Measurements from ENCODE around the gene TXK.
A peak's percentile ranks its signal among the peaks of the same experiment; 100 is the strongest.

The TXK gene

DNA sequence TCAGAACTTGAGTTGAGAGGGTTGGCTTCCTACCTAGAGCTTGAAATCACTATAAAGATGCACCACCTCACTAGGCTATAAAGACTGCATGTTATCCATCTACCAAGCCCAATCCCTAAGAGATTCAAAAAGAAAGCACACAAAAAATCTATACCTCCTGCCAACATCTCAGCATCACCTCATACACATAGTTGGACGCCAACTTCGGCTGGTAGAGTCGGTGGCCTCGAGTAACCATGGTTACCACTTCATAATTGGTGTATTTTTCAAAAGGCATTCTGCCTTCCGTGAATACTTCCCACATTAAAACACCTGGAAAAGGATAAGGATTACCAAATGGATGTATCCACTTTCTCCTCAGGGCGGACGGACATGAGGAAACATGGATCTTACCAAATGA lies 4.5 kb upstream of the TXK start:
- no peak for DNase-seq (ENCODE audit: low spot score)
- TF ChIP-seq, protein P1, sequence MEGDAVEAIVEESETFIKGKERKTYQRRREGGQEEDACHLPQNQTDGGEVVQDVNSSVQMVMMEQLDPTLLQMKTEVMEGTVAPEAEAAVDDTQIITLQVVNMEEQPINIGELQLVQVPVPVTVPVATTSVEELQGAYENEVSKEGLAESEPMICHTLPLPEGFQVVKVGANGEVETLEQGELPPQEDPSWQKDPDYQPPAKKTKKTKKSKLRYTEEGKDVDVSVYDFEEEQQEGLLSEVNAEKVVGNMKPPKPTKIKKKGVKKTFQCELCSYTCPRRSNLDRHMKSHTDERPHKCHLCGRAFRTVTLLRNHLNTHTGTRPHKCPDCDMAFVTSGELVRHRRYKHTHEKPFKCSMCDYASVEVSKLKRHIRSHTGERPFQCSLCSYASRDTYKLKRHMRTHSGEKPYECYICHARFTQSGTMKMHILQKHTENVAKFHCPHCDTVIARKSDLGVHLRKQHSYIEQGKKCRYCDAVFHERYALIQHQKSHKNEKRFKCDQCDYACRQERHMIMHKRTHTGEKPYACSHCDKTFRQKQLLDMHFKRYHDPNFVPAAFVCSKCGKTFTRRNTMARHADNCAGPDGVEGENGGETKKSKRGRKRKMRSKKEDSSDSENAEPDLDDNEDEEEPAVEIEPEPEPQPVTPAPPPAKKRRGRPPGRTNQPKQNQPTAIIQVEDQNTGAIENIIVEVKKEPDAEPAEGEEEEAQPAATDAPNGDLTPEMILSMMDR (IDR thresholded peaks at IDR 0.05; ENCODE audit: extremely low read depth, missing control alignments) = no peak

DNA sequence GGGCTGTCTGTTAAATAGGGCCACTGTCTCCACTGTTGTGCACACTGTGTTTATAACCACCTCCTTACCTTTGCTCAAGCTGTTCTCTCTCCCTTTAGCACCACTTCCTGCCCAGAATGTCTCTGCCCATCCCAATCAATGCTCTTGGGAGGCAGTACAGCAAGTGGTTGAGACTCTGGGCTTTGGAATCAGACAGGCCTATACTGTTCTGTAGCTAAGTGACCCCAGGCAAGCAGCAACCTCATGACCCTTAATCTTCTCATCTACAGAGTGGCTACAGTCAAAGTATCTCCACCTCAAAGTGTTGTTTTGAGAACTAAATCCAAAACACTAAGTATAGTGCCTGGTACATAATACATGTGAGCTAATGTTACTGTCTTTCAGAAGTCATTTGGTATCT lies 3.8 kb upstream of the TXK start:
- no peak for DNase-seq (ENCODE audit: low spot score)
- TF ChIP-seq, protein P1 (IDR thresholded peaks at IDR 0.05; ENCODE audit: extremely low read depth, missing control alignments) = no peak

DNA sequence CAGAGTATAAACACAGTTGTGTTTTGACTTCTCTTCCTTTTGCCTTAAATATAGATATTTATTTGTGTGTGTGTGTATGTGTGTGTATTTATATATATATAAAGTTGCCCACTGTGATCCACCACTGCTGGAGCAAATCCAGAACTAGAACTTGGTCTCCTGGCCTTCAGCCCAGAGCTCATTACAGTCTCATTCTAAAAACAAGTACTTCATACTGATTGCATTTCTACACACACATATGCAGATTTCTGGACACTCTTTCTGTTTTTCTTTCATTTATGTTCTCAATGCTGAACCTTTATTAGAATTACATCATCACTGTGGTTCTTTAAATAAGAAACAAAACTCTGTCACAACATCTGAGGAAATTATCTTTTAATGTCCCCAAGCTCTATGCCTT lies 381 bp downstream of the TXK start:
- no peak for DNase-seq (ENCODE audit: low spot score)
- TF ChIP-seq, protein P1 (IDR thresholded peaks at IDR 0.05; ENCODE audit: extremely low read depth, missing control alignments) = no peak

DNA sequence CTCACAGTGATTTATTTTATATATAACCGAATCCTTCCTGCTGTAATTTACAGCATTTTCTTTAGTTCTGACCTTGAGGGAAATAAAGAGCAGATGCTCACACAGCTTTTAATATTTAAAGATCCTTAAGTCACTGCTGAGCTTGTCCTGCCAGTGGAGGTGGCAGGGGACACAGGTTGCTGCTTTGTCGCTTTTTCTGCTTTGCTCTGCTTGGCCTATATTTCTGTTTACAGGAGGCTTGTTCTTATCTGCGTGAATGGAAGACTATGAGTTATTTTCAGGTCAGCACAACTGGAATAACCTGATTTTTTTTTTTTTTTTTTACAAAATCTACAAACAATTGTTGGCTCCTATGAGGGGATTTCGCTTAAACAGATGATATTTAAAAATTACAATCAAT lies 2.3 kb downstream of the TXK start:
- DNase-seq (ENCODE audit: low spot score) = no peak
- TF ChIP-seq, protein P1 (IDR thresholded peaks at IDR 0.05; ENCODE audit: extremely low read depth, missing control alignments) = no peak

DNA sequence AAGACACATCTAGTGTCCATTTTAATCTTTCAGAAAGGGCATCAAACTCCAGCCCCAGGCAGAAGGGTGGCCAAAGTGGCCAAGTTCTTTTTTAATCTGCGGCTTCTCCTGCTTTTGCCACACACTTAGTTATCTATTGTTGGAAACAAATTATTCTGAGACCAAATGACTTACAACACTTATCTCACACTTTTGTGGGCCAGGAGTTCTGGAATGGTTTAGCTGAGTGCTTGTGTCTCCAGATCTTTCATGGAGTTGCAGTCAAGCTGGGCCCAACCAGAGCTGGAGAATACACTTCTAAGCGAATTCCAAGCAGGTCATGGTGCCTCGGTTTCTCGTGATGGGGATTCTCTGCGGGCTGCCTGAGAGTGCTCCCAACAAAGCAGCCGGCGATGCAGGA lies 4.0 kb downstream of the TXK start:
- no peak for DNase-seq (ENCODE audit: low spot score)
- TF ChIP-seq, protein P1 (IDR thresholded peaks at IDR 0.05; ENCODE audit: extremely low read depth, missing control alignments) = no peak

DNA sequence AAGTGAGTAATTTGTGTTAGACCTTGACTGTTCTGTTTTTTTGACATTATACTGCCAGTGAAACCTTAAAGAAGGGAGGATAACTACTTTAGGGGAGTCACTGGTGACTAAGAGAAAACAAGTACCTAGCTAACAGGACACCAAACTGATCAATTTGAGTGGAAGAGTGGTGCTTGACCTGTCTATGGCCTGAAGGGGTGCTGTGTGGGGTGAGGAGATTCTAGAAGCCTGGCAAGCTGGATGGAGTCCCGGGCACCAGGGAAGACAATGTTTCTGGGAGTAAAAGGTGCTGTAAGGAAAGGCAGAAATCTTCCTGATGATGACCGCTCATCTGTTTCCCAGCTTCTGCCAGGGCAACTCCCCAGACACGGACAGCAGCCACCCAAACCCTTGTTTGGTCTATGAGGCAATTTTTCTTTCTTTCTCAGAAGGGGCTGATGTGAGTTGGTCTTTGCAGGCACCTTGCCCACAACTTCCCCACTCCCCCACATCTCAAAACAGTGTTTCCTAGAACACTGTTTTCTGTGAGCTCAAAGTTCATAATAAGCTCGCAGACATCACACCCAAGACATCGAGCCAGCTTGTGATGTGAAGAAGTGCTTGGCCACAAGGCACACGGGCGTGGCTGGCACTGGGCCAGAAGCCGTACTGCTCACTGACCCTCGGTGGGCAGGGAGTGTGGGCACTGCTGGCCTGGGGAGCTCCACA lies 4.6 kb downstream of the TXK start:
- TF ChIP-seq, protein P1 (IDR thresholded peaks at IDR 0.05; ENCODE audit: extremely low read depth, missing control alignments) = no peak

DNA sequence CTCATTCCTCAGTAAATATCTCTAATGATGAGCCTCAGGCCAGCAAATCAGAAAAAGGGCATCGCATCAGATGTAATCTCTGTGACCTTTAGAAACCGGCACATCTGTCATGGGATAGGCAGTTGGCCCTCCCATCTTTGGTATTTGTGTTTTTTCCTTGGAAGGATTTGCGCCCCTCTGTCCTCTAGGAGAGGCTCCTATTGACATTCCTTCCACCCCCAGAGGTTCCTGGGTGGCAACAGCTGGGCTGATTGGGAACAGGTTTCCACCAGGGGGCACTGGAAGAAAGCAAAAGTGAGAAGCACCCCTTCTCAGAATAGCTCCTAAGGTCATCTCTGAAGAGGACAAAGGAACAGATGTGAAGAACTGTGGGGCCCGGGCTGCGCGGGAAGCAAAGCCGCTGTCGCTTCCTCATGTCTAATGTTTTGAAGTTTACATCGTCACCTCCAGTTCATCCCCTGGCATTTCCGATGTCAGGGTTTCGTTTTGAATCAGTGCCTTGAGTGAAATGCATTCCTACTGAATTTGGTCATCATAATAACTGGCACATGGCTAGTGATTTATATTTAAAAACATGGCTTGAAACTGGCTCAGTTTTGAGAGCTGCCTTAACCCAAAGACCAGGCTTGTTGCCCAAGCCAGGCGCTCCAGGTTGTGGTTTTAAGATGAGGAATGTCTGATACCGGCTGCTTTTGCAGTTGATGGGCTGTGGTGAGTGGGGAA lies 6.2 kb downstream of the TXK start:
- DNase-seq (ENCODE audit: low spot score) = peak; percentile 64
- TF ChIP-seq, protein P1 (IDR thresholded peaks at IDR 0.05; ENCODE audit: extremely low read depth, missing control alignments) = peak; percentile 28

More for the DNA sequence above, 4.6 kb downstream of the TXK start:
- DNase-seq (ENCODE audit: low spot score) = no peak
